Esophagus squamous epithelium (tissue), 5 donors: ENCODE data around the gene PKD2. TPM values are rescaled to one million over a fixed set of nuclear protein-coding genes. Genes with fewer than 3 reads are reported as not detected.
A peak's percentile ranks its signal among the peaks of the same experiment; 100 is the strongest.
"Not testable (repeated sequence)": the region's sequence is repeated elsewhere in the genome, so short reads cannot be mapped to it uniquely, and the experiment has no call there.

Experiments
- DNase-seq: peaks from one replicate; lab custom pipeline; 2025; lab: John Stamatoyannopoulos, UW
- H3K27ac ChIP-seq, 4 donors: fragments of 200-600 bp; sonication (generic); one replicate each; pipeline ENCODE4 v1.5.1; 2016 to 2019; ENCODE audit warnings: mild to moderate bottlenecking in 1 of 4
- H3K27me3 ChIP-seq, 4 donors: fragments of 200-600 bp; sonication (generic); 1 replicate in 3 of 4; 2 replicates in 1 of 4; pipeline versions ENCODE4 v1.5.1 to v1.6.0; 2017 to 2021; ENCODE audit warnings: antibody characterized with exemption in 1 of 4
- H3K36me3 ChIP-seq, 3 donors: fragments of 200-600 bp; sonication (generic); one replicate each; pipeline ENCODE4 v1.5.1; 2016 to 2019
- H3K4me1 ChIP-seq, 3 donors: fragments of 200-600 bp; sonication (generic); one replicate each; pipeline ENCODE4 v1.5.1; 2017 to 2019
- H3K4me3 ChIP-seq, 4 donors: fragments of 200-600 bp; sonication (generic); 1 replicate in 3 of 4; 2 replicates in 1 of 4; pipeline ENCODE4 v1.5.1; 2016 to 2019; ENCODE audit warnings: mild to moderate bottlenecking in 2 of 4, moderate library complexity in 1 of 4
- H3K9me3 ChIP-seq, 3 donors: fragments of 200-600 bp; sonication (generic); one replicate each; pipeline ENCODE4 v1.5.1; 2016 to 2019
- POLR2A ChIP-seq, 4 donors: fragments of 450-650 bp; IDR thresholded peaks; one replicate each; pipeline ENCODE4 v1.6.1; 2017; ENCODE audit warnings: antibody characterized with exemption in 4 of 4, mild to moderate bottlenecking in 4 of 4, moderate library complexity in 3 of 4
- WGBS, 2 donors: methylation state at CpG; one replicate each; pipeline ENCODE4 v1.1.5; 2018; 5-methylcytosine and 5-hydroxymethylcytosine counted together
- intact Hi-C: fragments of 100-400 bp; cut with DNase I; formaldehyde crosslinking; loops from one replicate; pipeline ENCODE4 v1.15.0; 2022
- total RNA-seq, 4 donors: library from RNA; depleted of rRNA; stranded (reverse); fragments of >200 nt; gene quantifications; one replicate each; pipeline ENCODE4 v1.1.0, GENCODE V29; 2016
- TF ChIP-seq, protein P1 (sequence below), 6 experiments: fragments of 450-650 bp in 4 of 6; fragments of 200-600 bp in 2 of 6; sonication (generic) in 2 of 6; IDR thresholded peaks; one replicate each; pipeline ENCODE4 v1.5.1; 2016 to 2019; ENCODE audit warnings: antibody characterized with exemption in 6 of 6, mild to moderate bottlenecking in 4 of 6, moderate library complexity in 4 of 6
- donor health status: DM: yes; HTN: yes; CAD: no.

Gene PKD2
- total RNA-seq, 4 donors from 2014 or later = 9.4 to 34.7 (median 13.9) TPM

DNA sequence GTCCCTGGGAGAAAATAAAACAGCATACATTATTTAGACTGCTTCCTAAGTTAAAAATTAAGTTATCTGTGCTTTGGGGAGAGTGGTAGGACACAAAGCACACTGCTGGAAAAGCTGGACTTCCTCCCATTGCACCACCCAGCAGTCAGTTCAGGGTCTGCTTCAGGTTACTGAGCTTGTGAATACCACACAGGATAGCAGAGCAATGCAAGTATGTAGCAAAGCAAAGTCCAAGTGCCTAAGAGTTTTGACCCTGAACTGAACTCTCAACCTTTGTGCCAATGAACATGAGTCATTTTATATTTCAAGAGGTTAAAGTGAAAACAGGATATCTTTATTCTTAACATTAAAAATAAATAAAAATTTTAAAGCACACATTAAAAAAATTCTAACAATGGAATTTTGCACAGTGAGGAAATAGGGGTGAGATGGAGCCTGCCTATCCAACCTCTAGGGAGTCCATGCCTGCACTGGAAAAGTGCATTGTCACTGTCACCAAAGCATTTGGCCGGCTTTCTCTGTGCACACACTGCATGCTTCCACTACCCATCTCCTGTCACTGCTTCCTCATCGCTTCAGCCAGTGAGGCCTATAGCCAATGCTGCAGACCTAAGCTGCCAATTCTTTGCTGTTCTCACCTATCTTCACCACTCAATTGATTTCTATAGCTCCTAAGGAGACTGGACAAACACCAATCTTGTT lies 100.1 kb downstream of the PKD2 start:
- 69 to 83% methylated on average over 2 of the region's 2 CpGs for WGBS, 2 donors
- H3K36me3 ChIP-seq = no peaks in the 10 kb centered on the region
- peak overlapping the region in 1 of 4 donors; percentile 30 for H3K27ac ChIP-seq
- peaks cover 0 to 45% (median 6%) of the 10 kb centered on the region in 3 donors for H3K4me1 ChIP-seq
- intact Hi-C loops = no loop called here
- H3K4me3 ChIP-seq = no peak overlapping the region
- TF ChIP-seq, protein P1, sequence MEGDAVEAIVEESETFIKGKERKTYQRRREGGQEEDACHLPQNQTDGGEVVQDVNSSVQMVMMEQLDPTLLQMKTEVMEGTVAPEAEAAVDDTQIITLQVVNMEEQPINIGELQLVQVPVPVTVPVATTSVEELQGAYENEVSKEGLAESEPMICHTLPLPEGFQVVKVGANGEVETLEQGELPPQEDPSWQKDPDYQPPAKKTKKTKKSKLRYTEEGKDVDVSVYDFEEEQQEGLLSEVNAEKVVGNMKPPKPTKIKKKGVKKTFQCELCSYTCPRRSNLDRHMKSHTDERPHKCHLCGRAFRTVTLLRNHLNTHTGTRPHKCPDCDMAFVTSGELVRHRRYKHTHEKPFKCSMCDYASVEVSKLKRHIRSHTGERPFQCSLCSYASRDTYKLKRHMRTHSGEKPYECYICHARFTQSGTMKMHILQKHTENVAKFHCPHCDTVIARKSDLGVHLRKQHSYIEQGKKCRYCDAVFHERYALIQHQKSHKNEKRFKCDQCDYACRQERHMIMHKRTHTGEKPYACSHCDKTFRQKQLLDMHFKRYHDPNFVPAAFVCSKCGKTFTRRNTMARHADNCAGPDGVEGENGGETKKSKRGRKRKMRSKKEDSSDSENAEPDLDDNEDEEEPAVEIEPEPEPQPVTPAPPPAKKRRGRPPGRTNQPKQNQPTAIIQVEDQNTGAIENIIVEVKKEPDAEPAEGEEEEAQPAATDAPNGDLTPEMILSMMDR (IDR thresholded peaks at IDR 0.05) = no peak
- TF ChIP-seq POLR2A (IDR thresholded peaks at IDR 0.05) = no peak
- DNase-seq = no peak
- no peaks in the 10 kb centered on the region for H3K27me3 ChIP-seq
- H3K9me3 ChIP-seq = no peaks in the 10 kb centered on the region

DNA sequence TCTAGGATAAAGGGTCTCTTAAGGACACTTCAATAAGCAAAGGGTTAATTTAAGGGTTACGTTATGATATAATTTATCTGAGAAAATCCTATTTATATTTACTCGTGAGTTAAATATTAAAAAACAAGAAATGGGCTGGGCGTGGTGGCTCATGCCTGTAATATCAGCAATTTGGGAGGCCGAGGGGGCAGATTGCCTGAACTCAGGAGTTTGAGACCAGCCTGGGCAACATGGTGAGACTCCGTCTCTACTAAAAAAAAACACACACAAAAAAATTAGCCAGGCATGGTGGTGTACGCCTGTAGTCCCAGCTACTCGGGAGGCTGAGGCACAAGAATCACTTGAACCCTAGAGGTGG lies 100.7 kb downstream of the PKD2 start:
- WGBS, 2 donors = 81 to 93% methylated on average over 7 of the region's 7 CpGs
- H3K4me3 ChIP-seq, DNase-seq, H3K27me3 ChIP-seq, H3K9me3 ChIP-seq, intact Hi-C loops, H3K36me3 ChIP-seq: not testable (repeated sequence)
- H3K27ac ChIP-seq = peak overlapping the region in 1 of 4 donors; percentile 30
- peaks cover 0 to 45% (median 6%) of the 10 kb centered on the region in 3 donors for H3K4me1 ChIP-seq

DNA sequence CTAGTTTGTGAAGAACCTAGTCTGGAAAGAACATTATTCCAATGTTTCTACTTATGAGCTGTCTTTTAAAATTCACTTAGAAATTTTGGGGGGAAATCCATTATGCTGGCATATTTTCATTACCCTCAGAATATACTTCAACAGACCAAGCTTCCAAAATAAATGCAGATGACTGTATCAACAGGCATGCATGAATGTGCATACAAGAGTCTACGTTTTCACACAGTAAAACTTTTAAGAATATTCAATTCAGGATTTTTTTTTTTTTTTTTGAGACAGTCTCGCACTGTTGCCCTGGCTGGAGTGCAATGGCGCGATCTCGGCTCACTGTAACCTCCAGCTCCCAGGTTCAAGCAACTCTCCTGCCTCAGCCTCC lies 101.3 kb downstream of the PKD2 start:
- WGBS, 2 donors = 93 to 94% methylated on average over 5 of the region's 5 CpGs
- peaks cover 0 to 45% (median 6%) of the 10 kb centered on the region in 3 donors for H3K4me1 ChIP-seq

DNA sequence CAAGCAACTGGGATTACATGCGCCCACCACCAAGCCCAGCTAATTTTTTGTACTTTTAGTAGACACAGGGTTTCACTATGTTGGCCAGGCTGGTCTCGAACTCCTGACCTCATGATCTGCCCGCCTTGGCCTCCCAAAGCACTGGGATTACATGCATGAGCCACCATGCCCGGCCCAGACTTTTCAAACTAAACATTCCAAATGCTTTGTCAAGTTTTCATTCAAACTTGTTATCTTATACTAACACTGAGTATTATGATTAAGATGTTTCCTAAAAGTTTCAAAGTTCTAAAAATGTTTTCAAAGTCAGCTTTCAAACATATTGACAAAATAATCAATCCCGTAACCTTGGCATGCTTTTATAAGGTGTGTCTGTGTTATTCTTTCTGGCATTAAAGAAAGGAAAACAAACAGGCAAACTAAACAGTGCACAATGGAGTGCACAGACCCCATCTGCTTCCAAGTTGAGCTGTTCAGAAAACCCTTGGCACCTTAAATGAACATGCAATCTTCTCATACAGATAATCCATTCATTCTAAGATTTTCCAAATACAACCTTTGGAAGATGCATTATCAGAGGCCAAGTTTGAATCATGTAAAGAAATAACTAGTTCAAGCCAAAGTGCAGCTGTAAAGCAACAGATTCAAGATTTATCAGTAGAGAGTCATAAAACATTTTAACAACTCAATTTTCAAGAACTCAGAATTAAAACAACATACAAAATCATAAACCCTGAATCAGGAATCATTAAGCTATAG lies 101.9 kb downstream of the PKD2 start:
- no peaks in the 10 kb centered on the region for H3K27me3 ChIP-seq
- no peak overlapping the region for H3K27ac ChIP-seq
- TF ChIP-seq, protein P1 (IDR thresholded peaks at IDR 0.05) = no peak
- no peak for TF ChIP-seq POLR2A (IDR thresholded peaks at IDR 0.05)
- 57 to 63% methylated on average over 5 of the region's 5 CpGs for WGBS, 2 donors
- H3K4me1 ChIP-seq = peaks cover 0 to 45% (median 6%) of the 10 kb centered on the region in 3 donors
- no peaks in the 10 kb centered on the region for H3K36me3 ChIP-seq
- DNase-seq = no peak
- intact Hi-C loops = no loop called here
- no peak overlapping the region for H3K4me3 ChIP-seq
- H3K9me3 ChIP-seq = no peaks in the 10 kb centered on the region

More for the DNA sequence above, 101.3 kb downstream of the PKD2 start:
- Histone ChIP-seq H3K4me3 (no peak overlapping the region), H3K36me3 (no peaks in the 10 kb centered on the region), H3K27me3 (no peaks in the 10 kb centered on the region), H3K27ac (no peak overlapping the region), H3K9me3 (no peaks in the 10 kb centered on the region)
- intact Hi-C loops = no loop called here
- no peak for TF ChIP-seq POLR2A (IDR thresholded peaks at IDR 0.05)
- TF ChIP-seq, protein P1 (IDR thresholded peaks at IDR 0.05) = no peak
- no peak for DNase-seq

DNA sequence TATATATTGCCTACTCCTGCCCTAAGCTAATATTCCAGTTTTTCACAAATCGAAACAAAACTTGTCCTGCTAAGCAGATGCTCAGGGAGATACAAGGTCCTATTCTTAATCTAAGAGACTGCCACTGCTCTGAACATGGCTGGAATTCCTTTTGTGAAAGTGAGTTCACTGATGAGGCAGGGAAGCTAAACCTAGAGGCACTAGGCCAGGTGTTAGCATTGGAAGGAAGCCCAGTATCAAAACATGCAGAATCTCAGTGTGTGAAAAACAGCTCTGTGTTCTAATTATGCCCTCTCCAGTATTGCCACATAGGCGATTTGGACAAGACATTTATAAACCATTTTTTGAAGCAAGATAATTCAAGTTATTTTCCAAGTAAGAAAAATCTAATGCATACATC lies 103.4 kb downstream of the PKD2 start:
- no peaks in the 10 kb centered on the region for H3K9me3 ChIP-seq
- H3K36me3 ChIP-seq = no peaks in the 10 kb centered on the region
- H3K27me3 ChIP-seq = no peaks in the 10 kb centered on the region
- 47 to 65% methylated on average over 2 of the region's 2 CpGs for WGBS, 2 donors
- intact Hi-C loops = no loop called here
- no peak for TF ChIP-seq POLR2A (IDR thresholded peaks at IDR 0.05)
- TF ChIP-seq, protein P1 (IDR thresholded peaks at IDR 0.05) = no peak
- no peak for DNase-seq
- no peak overlapping the region for H3K4me3 ChIP-seq
- H3K4me1 ChIP-seq = peaks cover 0 to 45% (median 6%) of the 10 kb centered on the region in 3 donors
- H3K27ac ChIP-seq = no peak overlapping the region
